LNCaP clone FGC (cell line): ENCODE data around the gene SMAD2.

ENCODE experiments used
- DNase-seq: peaks from one replicate; pipeline ENCODE4 v3.0.0-alpha.2; 2011; ENCODE audit warnings: low read depth
- H3K4me3 ChIP-seq: 2 replicates; pipeline ENCODE4 v1.5.1; 2011; ENCODE audit warnings: mild to moderate bottlenecking, low read depth, low read length, control low read depth
- TF ChIP-seq, protein P1 (sequence below): IDR thresholded peaks from 2 replicates; pipeline ENCODE4 v1.5.1; 2012; ENCODE audit warnings: mild to moderate bottlenecking; ENCODE audit not compliant: control insufficient read depth, insufficient read depth; ENCODE audit errors: extremely low read depth

SMAD2 gene

DNA sequence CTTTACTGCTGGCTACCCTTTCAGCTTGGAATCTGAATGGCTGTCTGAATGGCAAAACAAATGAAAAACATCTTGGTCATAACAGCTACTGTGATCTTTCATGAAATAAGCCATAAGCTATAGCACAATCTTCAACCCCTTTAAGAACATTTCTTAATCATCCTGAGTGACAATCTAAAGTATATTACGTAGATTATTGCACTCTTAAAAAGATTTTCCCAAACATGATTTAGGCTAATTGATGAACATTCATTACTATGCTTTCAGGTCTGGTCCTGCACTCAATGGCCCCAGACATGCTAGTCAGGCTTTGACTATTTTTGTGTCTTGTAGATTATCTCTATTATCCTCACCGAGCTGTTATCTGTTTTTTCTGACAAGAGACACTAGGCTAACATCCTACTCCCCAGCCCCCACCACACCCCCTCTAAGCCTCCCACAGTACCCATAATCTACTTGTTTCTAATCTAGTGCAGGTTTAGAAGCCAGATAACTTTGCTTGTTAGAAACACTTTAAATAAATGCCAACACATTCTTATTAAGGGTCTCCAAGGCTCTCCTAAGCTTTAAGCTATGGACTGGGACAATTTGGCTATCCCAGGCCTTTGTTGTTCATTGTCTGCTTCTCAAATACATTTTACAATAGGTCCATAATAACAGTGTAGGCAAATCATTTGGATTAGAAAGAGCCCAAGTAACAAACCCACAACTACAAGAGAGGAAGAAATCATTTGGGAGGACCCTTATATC is 4.2 kb downstream of the SMAD2 start:
- no peak overlapping the region for H3K4me3 ChIP-seq

DNA sequence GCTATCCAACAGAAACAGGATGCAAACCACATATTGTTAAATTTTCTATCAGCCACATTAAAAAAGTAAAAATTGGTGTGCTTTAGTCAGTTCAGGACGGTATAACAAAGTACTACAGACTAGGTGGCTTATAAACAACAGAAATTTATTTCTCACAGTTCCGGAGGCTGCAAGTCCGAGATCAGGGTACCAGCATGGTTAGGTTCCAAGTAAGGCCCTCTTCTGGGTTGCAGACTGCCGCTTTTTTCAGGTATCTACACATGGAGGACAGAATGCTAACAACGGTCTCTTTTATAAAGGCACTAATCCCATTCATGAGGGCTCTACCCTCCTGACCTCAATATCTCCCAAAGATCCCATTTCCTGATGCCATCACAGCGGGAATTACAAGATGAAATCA is 10.5 kb downstream of the SMAD2 start:
- no peak overlapping the region for H3K4me3 ChIP-seq
- no peak for DNase-seq
- TF ChIP-seq, protein P1, sequence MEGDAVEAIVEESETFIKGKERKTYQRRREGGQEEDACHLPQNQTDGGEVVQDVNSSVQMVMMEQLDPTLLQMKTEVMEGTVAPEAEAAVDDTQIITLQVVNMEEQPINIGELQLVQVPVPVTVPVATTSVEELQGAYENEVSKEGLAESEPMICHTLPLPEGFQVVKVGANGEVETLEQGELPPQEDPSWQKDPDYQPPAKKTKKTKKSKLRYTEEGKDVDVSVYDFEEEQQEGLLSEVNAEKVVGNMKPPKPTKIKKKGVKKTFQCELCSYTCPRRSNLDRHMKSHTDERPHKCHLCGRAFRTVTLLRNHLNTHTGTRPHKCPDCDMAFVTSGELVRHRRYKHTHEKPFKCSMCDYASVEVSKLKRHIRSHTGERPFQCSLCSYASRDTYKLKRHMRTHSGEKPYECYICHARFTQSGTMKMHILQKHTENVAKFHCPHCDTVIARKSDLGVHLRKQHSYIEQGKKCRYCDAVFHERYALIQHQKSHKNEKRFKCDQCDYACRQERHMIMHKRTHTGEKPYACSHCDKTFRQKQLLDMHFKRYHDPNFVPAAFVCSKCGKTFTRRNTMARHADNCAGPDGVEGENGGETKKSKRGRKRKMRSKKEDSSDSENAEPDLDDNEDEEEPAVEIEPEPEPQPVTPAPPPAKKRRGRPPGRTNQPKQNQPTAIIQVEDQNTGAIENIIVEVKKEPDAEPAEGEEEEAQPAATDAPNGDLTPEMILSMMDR, result no peak

More for the DNA sequence above, 4.2 kb downstream of the SMAD2 start:
- TF ChIP-seq, protein P1, result no peak
- no peak for DNase-seq

DNA sequence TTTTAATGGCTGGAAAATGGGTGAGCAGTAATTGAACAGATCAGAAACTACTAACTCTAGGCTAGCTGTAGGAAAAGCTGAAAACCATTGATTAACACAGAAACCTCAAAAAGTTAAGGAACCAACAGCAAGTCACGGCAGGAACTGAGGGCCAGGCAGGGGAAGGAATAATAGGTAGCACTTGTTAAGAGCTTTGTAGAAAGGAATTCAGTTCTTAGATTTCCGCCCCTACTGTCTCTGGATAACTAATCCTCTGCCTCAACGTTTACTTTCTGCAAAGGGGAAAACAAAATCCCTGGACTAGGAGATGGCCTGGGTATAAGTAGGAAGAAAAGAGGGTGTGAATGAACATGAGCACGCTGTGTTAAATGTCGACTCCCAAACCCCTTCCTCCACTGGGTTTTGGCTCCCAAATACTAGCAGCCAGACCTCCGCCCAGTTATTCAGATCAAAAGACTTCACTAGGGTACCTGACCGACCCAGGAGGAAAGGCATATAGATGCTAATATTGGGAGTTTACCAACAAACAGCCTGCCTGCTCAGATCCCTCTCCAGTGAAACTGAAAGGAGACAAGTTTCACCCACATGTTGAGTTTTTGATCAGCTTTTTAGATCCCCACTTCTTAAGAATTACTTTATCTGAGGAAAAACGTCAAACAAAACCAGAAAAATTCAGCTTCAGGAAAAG is 12.4 kb downstream of the SMAD2 start:
- no peak for DNase-seq
- no peak overlapping the region for H3K4me3 ChIP-seq
- TF ChIP-seq, protein P1, result no peak

DNA sequence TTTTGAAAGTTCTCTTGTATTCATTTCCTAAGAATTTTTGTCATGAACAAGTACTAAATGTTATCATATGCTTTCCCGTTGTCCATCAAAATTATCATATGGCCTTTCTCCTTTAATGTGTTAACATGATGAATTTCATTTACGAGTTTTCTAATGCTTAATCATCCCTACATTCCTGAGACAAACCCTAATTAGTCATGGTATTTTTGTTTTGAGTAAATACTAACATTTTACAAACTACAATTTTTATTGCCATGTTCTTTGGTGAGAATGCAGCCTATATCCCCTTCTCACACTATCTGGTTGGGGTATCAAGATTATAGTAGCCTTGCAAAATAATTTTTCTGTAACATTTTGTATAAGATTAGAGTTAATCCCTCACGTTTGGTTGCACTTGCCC is 14.5 kb downstream of the SMAD2 start:
- TF ChIP-seq, protein P1, result no peak
- H3K4me3 ChIP-seq, result no peak overlapping the region
- no peak for DNase-seq

DNA sequence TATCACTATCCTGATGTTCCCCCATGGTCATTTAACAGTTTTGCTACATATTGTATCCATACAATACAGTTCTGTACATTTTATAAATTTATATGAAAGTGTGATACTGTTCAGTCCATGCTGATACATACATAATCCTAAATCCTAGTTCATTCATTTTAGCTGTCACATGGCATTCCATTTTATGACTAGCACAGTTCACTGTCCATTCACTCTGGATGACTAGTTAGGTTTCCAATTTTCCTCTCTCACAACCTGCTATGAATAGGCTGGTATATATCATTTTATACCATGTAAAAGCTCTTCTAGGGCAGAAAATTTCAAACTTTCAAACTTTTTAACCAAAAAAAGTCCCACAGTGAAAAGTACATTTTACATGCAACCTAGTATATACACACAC is 15.2 kb downstream of the SMAD2 start:
- H3K4me3 ChIP-seq, result no peak overlapping the region
- no peak for DNase-seq
- TF ChIP-seq, protein P1, result no peak

DNA sequence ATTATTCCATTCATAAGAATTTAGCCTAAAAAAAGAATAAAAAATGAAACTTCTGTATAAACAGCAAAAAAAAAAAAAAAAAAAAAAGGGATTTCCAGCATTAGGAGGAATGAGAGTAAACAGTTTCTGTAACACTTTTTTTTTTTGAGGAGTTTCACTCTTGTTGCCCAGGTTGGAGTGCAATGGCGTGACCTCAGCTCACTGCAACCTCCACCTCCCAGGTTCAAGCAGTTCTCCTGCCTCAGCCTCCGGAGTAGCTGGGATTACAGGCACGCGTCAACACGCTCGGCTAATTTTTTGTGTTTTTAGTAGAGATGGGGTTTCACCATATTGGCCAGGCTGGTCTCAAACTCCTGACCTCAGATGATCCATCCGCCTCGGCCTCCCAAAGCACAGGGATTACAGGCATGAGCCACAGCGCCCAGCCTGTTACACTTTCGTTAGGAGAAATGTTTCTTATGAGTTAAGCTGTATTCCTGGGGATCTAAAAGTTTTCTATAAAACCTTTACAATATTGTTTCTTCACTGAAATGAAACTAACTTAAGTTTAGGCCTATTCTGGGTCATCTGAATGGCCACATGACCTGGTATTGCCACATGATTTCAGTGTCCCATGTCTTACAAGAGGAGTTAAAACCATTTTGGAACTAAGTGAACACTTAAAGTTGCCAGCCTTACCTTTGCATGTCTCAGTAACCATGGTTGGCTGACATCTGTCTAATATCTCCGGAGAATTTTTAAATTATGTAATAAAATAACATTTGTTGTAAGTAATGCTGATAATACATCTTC is 17.5 kb downstream of the SMAD2 start:
- no peak overlapping the region for H3K4me3 ChIP-seq
- no peak for DNase-seq
- TF ChIP-seq, protein P1, result no peak
